Right renal pelvis (tissue), 4 donors: ENCODE data around the gene TCF3. TPM values are rescaled to one million over a fixed set of nuclear protein-coding genes. Genes with fewer than 3 reads are reported as not detected.
"Not testable (repeated sequence)": the region's sequence is repeated elsewhere in the genome, so short reads cannot be mapped to it uniquely, and the experiment has no call there.

Source experiments
- DNase-seq, 4 donors: peaks; one replicate each; pipeline ENCODE4 v3.0.0-alpha.2; 2013; ENCODE audit warnings: low read depth in 4 of 4, low spot score in 3 of 4, missing footprints in 1 of 4
- polyA plus RNA-seq, 4 donors: library from polyadenylated mRNA; unstranded; fragments of 120-200 nt; gene quantifications; one replicate each; pipeline ENCODE4 v1.2.1, GENCODE V29; 2013; ENCODE audit not compliant: insufficient read length in 4 of 4

TCF3 gene
- polyA plus RNA-seq, 4 donors, result 101 to 127 (median 108) TPM

- no peak for DNase-seq
These were observed 849 bp upstream of the TCF3 start for GRCh38 chr19:1653300-1653628.

- DNase-seq, result no peak
These were observed 685 bp downstream of the TCF3 start for GRCh38 chr19:1651568-1652291.

GRCh38 chr19:1650650-1651567, 1.5 kb downstream of the TCF3 start:
- DNase-seq, result no peak

- no peak for DNase-seq
These were observed 2.4 kb downstream of the TCF3 start for GRCh38 chr19:1649706-1650649.

GRCh38 chr19:1648920-1649541, 3.4 kb downstream of the TCF3 start:
- no peak for DNase-seq

- no peak for DNase-seq
These were observed 4.0 kb downstream of the TCF3 start for GRCh38 chr19:1648459-1648849.

- DNase-seq, result no peak
These were observed 4.6 kb downstream of the TCF3 start for GRCh38 chr19:1647501-1648458.

GRCh38 chr19:1646659-1647453, 5.6 kb downstream of the TCF3 start:
- DNase-seq, result no peak

GRCh38 chr19:1646149-1646548, 6.3 kb downstream of the TCF3 start:
- DNase-seq, result no peak

GRCh38 chr19:1645299-1645698, 7.1 kb downstream of the TCF3 start:
- no peak for DNase-seq

GRCh38 chr19:1644070-1644469, 8.3 kb downstream of the TCF3 start:
- no peak for DNase-seq

GRCh38 chr19:1640893-1641448, 11.4 kb downstream of the TCF3 start:
- not testable (repeated sequence) for DNase-seq

GRCh38 chr19:1636325-1637236, 15.8 kb downstream of the TCF3 start:
- no peak for DNase-seq

GRCh38 chr19:1634938-1635243, 17.5 kb downstream of the TCF3 start:
- no peak for DNase-seq

- DNase-seq, result no peak
These were observed 18.0 kb downstream of the TCF3 start for GRCh38 chr19:1634242-1634937.

GRCh38 chr19:1633269-1633826, 19.1 kb downstream of the TCF3 start:
- no peak for DNase-seq
